K562 (cell line): ENCODE results near the gene ATP13A1. TPM values are rescaled to one million over a fixed set of nuclear protein-coding genes. Genes with fewer than 3 reads are reported as not detected.
A peak's percentile ranks its signal among the peaks of the same experiment; 100 is the strongest.

Experiments
- ARID3A ChIP-seq: IDR thresholded peaks from 2 replicates; pipeline ENCODE4 v1.6.1; 2012; ENCODE audit warnings: low read depth, low read length, improper control_type of control experiment, borderline replicate concordance
- BRF1 ChIP-seq: IDR thresholded peaks from 3 replicates; pipeline ENCODE4 v1.6.1; 2011; ENCODE audit warnings: borderline replicate concordance, mild to moderate bottlenecking; ENCODE audit not compliant: insufficient read length; ENCODE audit errors: extremely low read depth
- CBX3 ChIP-seq, 2 experiments: IDR thresholded peaks; 1 replicate in 1 of 2; 2 replicates in 1 of 2; pipeline ENCODE4 v1.6.1; 2012; ENCODE audit warnings: inconsistent platforms in 2 of 2, low read length in 2 of 2, borderline replicate concordance in 1 of 2, control low read depth in 1 of 2
- ELK3 ChIP-seq: fragments of 450-650 bp; formaldehyde crosslinking; IDR thresholded peaks from 2 replicates; pipeline ENCODE4 v1.4.0; 2020; ENCODE audit warnings: mild to moderate bottlenecking
- ETS1 ChIP-seq: conservative IDR thresholded peaks from 2 replicates; pipeline ENCODE4 v1.6.1; 2011; ENCODE audit warnings: low read depth, mild to moderate bottlenecking, low read length; ENCODE audit not compliant: control insufficient read depth
- EWSR1 ChIP-seq: fragments of 450-650 bp; IDR thresholded peaks from 2 replicates; pipeline ENCODE4 v1.6.1; 2018; ENCODE audit warnings: borderline replicate concordance, mild to moderate bottlenecking, low read depth, moderate library complexity; ENCODE audit not compliant: partially characterized antibody
- LARP7 ChIP-seq: fragments of 450-650 bp; IDR thresholded peaks from 2 replicates; pipeline ENCODE4 v1.6.1; 2016
- MTA3 ChIP-seq: fragments of 450-650 bp; formaldehyde crosslinking; IDR thresholded peaks from 2 replicates; pipeline ENCODE4 v1.6.1; 2017; ENCODE audit warnings: mild to moderate bottlenecking, borderline replicate concordance
- NCOR1 ChIP-seq: fragments of 450-650 bp; IDR thresholded peaks from 2 replicates; pipeline ENCODE4 v1.6.1; 2016; ENCODE audit warnings: mild to moderate bottlenecking, moderate library complexity
- NR4A1 ChIP-seq, 2 experiments: fragments of 250-450 bp in 1 of 2; fragments of 450-650 bp in 1 of 2; sonication (Bioruptor Pico) in 1 of 2; IDR thresholded peaks; 2 replicates each; pipeline versions ENCODE4 v1.4.0 to v1.6.1; 2016 to 2020; ENCODE audit warnings: mild to moderate bottlenecking in 2 of 2, missing compliant biosample characterization in 1 of 2, missing genetic modification characterization in 1 of 2, moderate library complexity in 1 of 2
- PHB ChIP-seq: fragments of 250-450 bp; sonication (Bioruptor Pico); IDR thresholded peaks from 2 replicates; pipeline ENCODE4 v1.5.0; 2021
- PRDM10 ChIP-seq: fragments of 450-650 bp; IDR thresholded peaks from 2 replicates; pipeline ENCODE4 v1.6.1; 2018; ENCODE audit not compliant: partially characterized antibody
- RFX5 ChIP-seq: IDR thresholded peaks from 2 replicates; pipeline ENCODE4 v1.6.1; 2011; ENCODE audit warnings: low read depth, mild to moderate bottlenecking, improper control_type of control experiment, low read length
- RUNX1 ChIP-seq: sonication (generic); IDR thresholded peaks from 2 replicates; pipeline ENCODE4 v1.6.1; 2016; ENCODE audit warnings: antibody characterized with exemption, low read depth
- TCF7 ChIP-seq: sonication (generic); IDR thresholded peaks from 2 replicates; pipeline ENCODE4 v1.6.1; 2016; ENCODE audit warnings: antibody characterized with exemption, borderline replicate concordance
- ZC3H11A ChIP-seq: IDR thresholded peaks from 2 replicates; pipeline ENCODE4 v1.6.1; 2012; ENCODE audit warnings: low read depth, low read length, improper control_type of control experiment
- ZNF589 ChIP-seq: fragments of 200-800 bp; sonication (Bioruptor generic); IDR thresholded peaks from 2 replicates; pipeline ENCODE4 v1.6.1; 2016; ENCODE audit warnings: low read depth, missing genetic modification characterization, missing compliant biosample characterization
- ZSCAN32 ChIP-seq: fragments of 450-650 bp; formaldehyde crosslinking; IDR thresholded peaks from 2 replicates; pipeline ENCODE4 v1.4.0; 2020; ENCODE audit warnings: mild to moderate bottlenecking, moderate library complexity
- polyA plus RNA-seq, 8 experiments: library from polyadenylated mRNA; depleted of rRNA in 4 of 8; stranded (reverse) in 5 of 8; unstranded in 3 of 8; fragments of >200 nt; fragmentation: Nextera tagmentation in 2 of 8; fragmentation: Illumina TruSeq in 1 of 8; extraction: Ambion mirVana in 2 of 8; extraction: Trizol in 1 of 8; gene quantifications; 2 replicates each; pipeline versions ENCODE4 v1.2.1 to v1.2.3, GENCODE V29; 2011 to 2014; ENCODE audit warnings: inconsistent platforms in 1 of 8, missing spikeins in 1 of 8
- total RNA-seq, 7 experiments: library from RNA; depleted of rRNA in 6 of 7; stranded (reverse); fragments of >200 nt in 6 of 7; fragmentation: Illumina TruSeq in 2 of 7; extraction: Trizol in 2 of 7; gene quantifications; 2 replicates each; pipeline versions ENCODE4 v1.2.1 to v1.2.3, GENCODE V29; 2011 to 2021; ENCODE audit warnings: low replicate concordance in 1 of 7

ATP13A1 gene
- total and polyA plus RNA-seq, 9 of the 15 experiments (the other 6 are each of a cell fraction or from before 2014, with no cell fraction given), result 0.90 to 83.8 (median 23.1) TPM

GRCh38 chr19:19668230-19669012 lies 4.9 kb upstream of the ATP13A1 start, which contains the start of gene ZNF101 (continued):
- TF ChIP-seq ARID3A (no peak), PRDM10 (peak; percentile 97), EWSR1 (no peak), ZC3H11A (no peak), CBX3 (IDR thresholded peaks at IDR 0.05; ENCODE audit: borderline replicate concordance in 1 of 2, low read length in 2 of 2) (0 out of 3 replicates have a peak, but pooled peaks of 1 of the 2 experiments have one; percentile 31), RUNX1 (no peak), NR4A1 (CRISPR knock-in tag; IDR thresholded peaks at IDR 0.05) (no peak), NR4A1 (tag; IDR thresholded peaks at IDR 0.05) (no peak), BRF1 (no peak), ZSCAN32 (CRISPR knock-in tag) (no peak), ZNF589 (no peak), RFX5 (no peak), PHB (CRISPR knock-in tag) (0 out of 2 replicates have a peak, but pooled peaks have one; percentile 58), TCF7 (no peak), NCOR1 (no peak), MTA3 (no peak), LARP7 (no peak), ETS1 (0 out of 2 replicates have a peak, but pooled peaks have one; percentile 37), ELK3 (CRISPR knock-in tag) (no peak)
